K562 (cell line): ENCODE data around the gene TOR1A. TPM values are rescaled to one million over a fixed set of nuclear protein-coding genes. Genes with fewer than 3 reads are reported as not detected.

Experiments used
- CTCFL ChIP-seq: IDR thresholded peaks from 2 replicates; pipeline ENCODE4 v1.6.1; 2011; ENCODE audit warnings: borderline replicate concordance, low read depth, mild to moderate bottlenecking, moderate library complexity, low read length; ENCODE audit not compliant: insufficient read depth, poor library complexity, severe bottlenecking
- KAT7 ChIP-seq: sonication (generic); formaldehyde crosslinking; IDR thresholded peaks from 2 replicates; pipeline ENCODE4 v1.8.0; 2022; ENCODE audit warnings: missing genetic modification reagents, mild to moderate bottlenecking, borderline replicate concordance
- NR4A1 ChIP-seq, 2 experiments: fragments of 250-450 bp in 1 of 2; fragments of 450-650 bp in 1 of 2; sonication (Bioruptor Pico) in 1 of 2; IDR thresholded peaks; 2 replicates each; pipeline versions ENCODE4 v1.4.0 to v1.6.1; 2016 to 2020; ENCODE audit warnings: mild to moderate bottlenecking in 2 of 2, missing compliant biosample characterization in 1 of 2, missing genetic modification characterization in 1 of 2, moderate library complexity in 1 of 2
- PCBP2 ChIP-seq: fragments of 200-400 bp; formaldehyde crosslinking; IDR thresholded peaks from 2 replicates; pipeline ENCODE4 v1.6.1; 2018; ENCODE audit warnings: low read length, low read depth, mild to moderate bottlenecking, moderate library complexity; ENCODE audit not compliant: poor library complexity, severe bottlenecking
- POLR2H ChIP-seq: IDR thresholded peaks from 2 replicates; pipeline ENCODE4 v1.6.1; 2016; ENCODE audit warnings: missing genetic modification characterization, low read depth, mild to moderate bottlenecking, control low read depth, missing compliant biosample characterization, moderate library complexity
- PTRF ChIP-seq: fragments of 450-650 bp; IDR thresholded peaks from 2 replicates; pipeline ENCODE4 v1.6.1; 2016; ENCODE audit warnings: mild to moderate bottlenecking, missing genetic modification characterization, missing compliant biosample characterization
- PURB ChIP-seq: sonication (generic); formaldehyde crosslinking; IDR thresholded peaks from 2 replicates; pipeline ENCODE4 v1.9.0; 2021; ENCODE audit warnings: low read depth, mild to moderate bottlenecking, missing genetic modification reagents
- RBBP5 ChIP-seq: fragments of 200-600 bp; sonication (generic); IDR thresholded peaks from 2 replicates; pipeline ENCODE4 v1.6.1; 2012; ENCODE audit warnings: borderline replicate concordance, mild to moderate bottlenecking, low read length, control low read depth, inconsistent platforms; ENCODE audit not compliant: insufficient read depth, poor library complexity, severe bottlenecking
- SMAD3 ChIP-seq: fragments of 450-650 bp; formaldehyde crosslinking; conservative IDR thresholded peaks from 2 replicates; pipeline ENCODE4 v1.4.0; 2020; ENCODE audit warnings: mild to moderate bottlenecking
- SMARCB1 ChIP-seq: IDR thresholded peaks from 2 replicates; pipeline ENCODE4 v1.6.1; 2011; ENCODE audit warnings: improper control_type of control experiment, low read depth; ENCODE audit not compliant: insufficient read length
- SPI1 ChIP-seq: IDR thresholded peaks from 2 replicates; pipeline ENCODE4 v1.6.1; 2011; ENCODE audit warnings: low read depth, low read length, control low read depth, borderline replicate concordance
- TRIM25 ChIP-seq: fragments of 450-650 bp; IDR thresholded peaks from 2 replicates; pipeline ENCODE4 v1.7.0; 2016; ENCODE audit warnings: borderline replicate concordance
- TSC22D4 ChIP-seq: fragments of 450-650 bp; IDR thresholded peaks from 2 replicates; pipeline ENCODE4 v1.6.1; 2016; ENCODE audit warnings: missing genetic modification characterization, missing biosample characterization, control low read depth
- USF1 ChIP-seq: sonication (generic); formaldehyde crosslinking; IDR thresholded peaks from 2 replicates; pipeline ENCODE4 v1.9.0; 2022; ENCODE audit warnings: mild to moderate bottlenecking, missing genetic modification reagents
- ZBTB17 ChIP-seq: fragments of 450-650 bp; formaldehyde crosslinking; IDR thresholded peaks from 2 replicates; pipeline ENCODE4 v1.4.0; 2020; ENCODE audit warnings: mild to moderate bottlenecking
- ZBTB33 ChIP-seq: sonication (generic); formaldehyde crosslinking; IDR thresholded peaks from 2 replicates; pipeline ENCODE4 v1.8.1; 2023; ENCODE audit warnings: mild to moderate bottlenecking, missing genetic modification reagents
- ZBTB8A ChIP-seq: fragments of 450-650 bp; IDR thresholded peaks from 2 replicates; pipeline ENCODE4 v1.6.1; 2018; ENCODE audit warnings: mild to moderate bottlenecking, moderate library complexity; ENCODE audit not compliant: partially characterized antibody
- ZEB2 ChIP-seq: fragments of 450-650 bp; IDR thresholded peaks from 2 replicates; pipeline ENCODE4 v1.6.1; 2016
- ZNF23 ChIP-seq: fragments of 250-450 bp; sonication (Bioruptor Pico); IDR thresholded peaks from 2 replicates; pipeline ENCODE4 v1.4.0; 2020; ENCODE audit warnings: mild to moderate bottlenecking
- ZNF584 ChIP-seq: fragments of 200-800 bp; sonication (Bioruptor generic); IDR thresholded peaks from 2 replicates; pipeline ENCODE4 v1.6.1; 2016; ENCODE audit warnings: low read depth, mild to moderate bottlenecking, missing genetic modification characterization, missing compliant biosample characterization
- polyA plus RNA-seq, 8 experiments: library from polyadenylated mRNA; depleted of rRNA in 4 of 8; stranded (reverse) in 5 of 8; unstranded in 3 of 8; fragments of >200 nt; fragmentation: Nextera tagmentation in 2 of 8; fragmentation: Illumina TruSeq in 1 of 8; extraction: Ambion mirVana in 2 of 8; extraction: Trizol in 1 of 8; gene quantifications; 2 replicates each; pipeline versions ENCODE4 v1.2.1 to v1.2.3, GENCODE V29; 2011 to 2014; ENCODE audit warnings: inconsistent platforms in 1 of 8, missing spikeins in 1 of 8
- total RNA-seq, 7 experiments: library from RNA; depleted of rRNA in 6 of 7; stranded (reverse); fragments of >200 nt in 6 of 7; fragmentation: Illumina TruSeq in 2 of 7; extraction: Trizol in 2 of 7; gene quantifications; 2 replicates each; pipeline versions ENCODE4 v1.2.1 to v1.2.3, GENCODE V29; 2011 to 2021; ENCODE audit warnings: low replicate concordance in 1 of 7

Gene TOR1A
- total and polyA plus RNA-seq, 9 of the 15 experiments (the other 6 are each of a cell fraction or from before 2014, with no cell fraction given) = 4.5 to 85.8 (median 51.3) TPM

GRCh38 chr9:129823935-129824601, at the start of gene TOR1A (continued):
- TF ChIP-seq USF1 (CRISPR knock-in tag) (peak; percentile 96), SMARCB1 (no peak), ZBTB8A (no peak), RBBP5 (peak; percentile 76), ZNF584 (CRISPR knock-in tag) (0 out of 2 replicates have a peak, but pooled peaks have one; percentile 84), NR4A1 (CRISPR knock-in tag; IDR thresholded peaks at IDR 0.05) (peak; percentile 89; the same call in 1 of the 2 replicates), NR4A1 (tag; IDR thresholded peaks at IDR 0.05) (peak; percentile 81; the same call in 1 of the 2 replicates), POLR2H (tag) (peak; percentile 85), PCBP2 (no peak), PURB (CRISPR knock-in tag) (no peak), KAT7 (CRISPR knock-in tag) (no peak; the same call in 1 of the 2 replicates), TSC22D4 (tag) (no peak), SPI1 (peak; percentile 60), TRIM25 (no peak), ZBTB33 (CRISPR knock-in tag) (peak; percentile 84), CTCFL (no peak), PTRF (no peak), ZEB2 (no peak; the same call in 1 of the 2 replicates), SMAD3 (CRISPR knock-in tag) (peak; percentile 78; the same call in 1 of the 2 replicates), ZBTB17 (CRISPR knock-in tag) (peak; percentile 81; the same call in 1 of the 2 replicates), ZNF23 (no peak)
